ENCODE measurements around the gene GDPD5. TPM values are rescaled to one million over a fixed set of nuclear protein-coding genes. Genes with fewer than 3 reads are reported as not detected.

GDPD5 gene
- total RNA-seq, 3 donors from 2014 or later: 3.0 to 7.7 (median 4.6) TPM

DNA sequence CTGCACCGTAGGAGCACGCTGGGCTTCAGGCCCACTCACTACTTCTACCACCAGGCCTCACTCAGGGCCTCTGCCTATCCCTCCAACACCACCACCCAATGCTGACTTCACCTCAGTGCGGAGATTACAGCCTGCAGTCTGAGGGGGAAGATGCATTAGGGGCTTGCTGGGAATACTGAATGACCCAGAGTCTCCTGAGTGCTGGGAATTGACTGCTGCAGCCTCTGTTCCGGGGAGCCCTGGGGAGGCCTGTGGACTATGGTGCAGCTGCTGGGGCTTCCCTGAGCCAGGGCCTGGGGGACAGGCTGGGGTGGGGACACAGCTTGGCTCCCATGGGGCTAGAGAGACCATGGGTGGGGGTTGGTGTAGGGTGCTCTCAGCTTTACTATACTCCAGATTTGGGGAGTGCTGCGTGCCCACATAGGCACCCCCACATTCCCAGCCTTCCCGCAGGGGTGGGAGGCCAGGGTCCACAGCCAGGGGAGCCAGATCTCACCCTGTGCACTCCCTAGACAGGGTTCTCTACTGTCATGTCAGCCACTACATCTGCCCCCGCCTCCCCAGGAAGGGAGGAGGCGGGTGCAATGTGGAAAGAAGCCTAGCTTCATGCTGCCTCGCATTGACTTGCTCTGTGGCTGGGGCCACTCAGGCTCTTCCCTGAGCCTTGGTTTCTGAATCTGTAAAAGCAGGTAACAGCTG lies 44.4 kb downstream of the GDPD5 start:
- Histone ChIP-seq H3K4me3 (no peak overlapping the region), H3K4me1 (ENCODE audit: low read depth) (no peaks in the 10 kb centered on the region), H3K36me3 (ENCODE audit: low read depth) (no peaks in the 10 kb centered on the region), H3K9me3 (no peaks in the 10 kb centered on the region)
- DNase-seq: no peak
- ATAC-seq: no peak
- intact Hi-C loops (cut with DNase I, micrococcal nuclease): no loop called here
- TF ChIP-seq CTCF (IDR thresholded peaks at IDR 0.05): no peak

DNA sequence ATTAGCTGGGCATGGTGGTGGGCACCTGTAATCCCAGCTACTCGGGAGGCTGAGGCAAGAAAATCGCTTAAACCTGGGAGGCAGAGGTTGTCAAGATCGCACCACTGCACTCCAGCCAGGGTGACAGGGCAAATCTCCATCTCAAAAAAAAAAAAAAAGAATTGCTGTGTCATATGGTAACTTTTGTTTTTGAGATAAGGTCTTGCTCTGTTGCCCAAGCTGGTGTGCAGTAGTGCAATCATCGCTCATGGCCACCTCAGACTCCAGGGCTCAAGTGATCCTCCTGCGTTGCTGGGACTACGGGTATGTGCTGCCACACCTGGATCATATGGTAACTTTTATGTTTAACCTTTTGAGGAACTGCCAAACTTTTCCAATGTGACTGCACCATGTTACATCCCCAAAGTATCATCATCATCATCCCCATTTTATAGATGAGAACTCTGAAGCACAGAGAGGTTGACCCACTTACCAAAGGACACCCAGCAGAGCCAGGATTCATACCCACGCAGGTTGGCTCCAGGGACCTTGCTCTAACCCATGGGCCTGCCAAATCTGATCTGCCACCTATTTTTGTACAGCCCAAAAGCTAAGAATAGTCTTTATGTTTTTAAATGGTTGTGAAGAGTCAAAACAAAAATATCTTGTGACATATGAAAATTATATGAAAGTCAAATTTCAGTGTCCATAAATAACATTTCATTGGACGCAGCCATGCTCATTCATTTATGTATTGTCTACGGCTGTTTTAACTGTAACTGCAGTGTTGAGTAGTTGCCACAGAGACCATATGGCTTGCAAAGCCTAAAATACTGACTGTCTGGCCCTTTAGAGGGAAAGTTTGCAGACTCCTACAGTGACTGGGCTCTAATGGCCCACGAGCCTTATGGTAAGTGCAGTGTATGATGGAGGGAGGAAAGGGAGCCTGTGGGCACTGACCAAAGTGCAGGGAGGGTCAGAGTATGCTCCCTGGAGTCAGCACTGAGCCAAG lies 45.3 kb downstream of the GDPD5 start:
- H3K36me3 ChIP-seq (ENCODE audit: low read depth): no peaks in the 10 kb centered on the region
- no peaks in the 10 kb centered on the region for H3K4me1 ChIP-seq (ENCODE audit: low read depth)
- no peaks in the 10 kb centered on the region for H3K9me3 ChIP-seq
- DNase-seq: no peak
- no peak for ATAC-seq
- TF ChIP-seq CTCF (IDR thresholded peaks at IDR 0.05): no peak
- H3K4me3 ChIP-seq: no peak overlapping the region
- intact Hi-C loops (cut with DNase I, micrococcal nuclease): no loop called here

- no peak for DNase-seq
- intact Hi-C loops (cut with DNase I, micrococcal nuclease): no loop called here
Observed at GRCh38 chr11:75479597-75480145, 46.1 kb downstream of the GDPD5 start.

GRCh38 chr11:75478783-75479596 lies 46.8 kb downstream of the GDPD5 start:
- no peaks in the 10 kb centered on the region for H3K36me3 ChIP-seq (ENCODE audit: low read depth)
- ATAC-seq: no peak
- TF ChIP-seq CTCF (IDR thresholded peaks at IDR 0.05): no peak
- no peak for DNase-seq
- H3K4me1 ChIP-seq (ENCODE audit: low read depth): no peaks in the 10 kb centered on the region
- no peak overlapping the region for H3K4me3 ChIP-seq
- intact Hi-C loops (cut with DNase I, micrococcal nuclease): no loop called here
- no peaks in the 10 kb centered on the region for H3K9me3 ChIP-seq

More at GRCh38 chr11:75479597-75480145, 46.1 kb downstream of the GDPD5 start:
- TF ChIP-seq CTCF (IDR thresholded peaks at IDR 0.05): no peak
- Histone ChIP-seq H3K4me3 (no peak overlapping the region), H3K36me3 (ENCODE audit: low read depth) (no peaks in the 10 kb centered on the region), H3K9me3 (no peaks in the 10 kb centered on the region), H3K4me1 (ENCODE audit: low read depth) (no peaks in the 10 kb centered on the region)
- no peak for ATAC-seq

DNA sequence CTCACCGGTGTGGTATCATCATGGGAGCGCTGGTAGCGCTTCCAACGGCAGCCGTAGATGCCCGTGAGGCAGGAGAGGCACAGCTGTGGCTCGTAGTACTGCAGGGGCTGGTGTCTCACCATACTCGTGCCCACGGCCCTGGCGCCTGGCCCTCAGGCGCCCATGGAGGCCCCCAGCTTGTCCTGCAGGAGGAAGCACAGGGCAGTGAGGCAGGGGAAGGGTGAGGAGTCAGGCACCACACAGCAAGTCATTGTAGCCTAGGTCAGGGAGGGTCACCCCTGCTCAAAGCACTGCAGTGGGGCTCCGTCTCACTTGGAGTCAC lies 48.2 kb downstream of the GDPD5 start:
- Histone ChIP-seq H3K4me3 (no peak overlapping the region), H3K36me3 (ENCODE audit: low read depth) (no peaks in the 10 kb centered on the region), H3K9me3 (no peaks in the 10 kb centered on the region), H3K4me1 (ENCODE audit: low read depth) (no peaks in the 10 kb centered on the region)
- TF ChIP-seq CTCF (IDR thresholded peaks at IDR 0.05): no peak
- intact Hi-C loops (cut with DNase I, micrococcal nuclease): no loop called here
- DNase-seq (no peak), ATAC-seq (no peak)
